ENCODE measurements around the gene ZMYND19. TPM values are rescaled to one million over a fixed set of nuclear protein-coding genes. Genes with fewer than 3 reads are reported as not detected.

ZMYND19 gene
- total and polyA plus RNA-seq, 2 donors (not counting 3 experiments of a cell fraction or from before 2014, with no cell fraction given), result 22.8 to 32.6 TPM

- Histone ChIP-seq H3K4me1 (ENCODE audit: control insufficient read depth, extremely low read depth, insufficient read depth, low read length) (peaks cover 14% of the 10 kb centered on the region), H3K79me2 (ENCODE audit: control insufficient read depth, insufficient read depth, low read length) (peaks cover 36% of the 10 kb centered on the region), H3K4me2 (ENCODE audit: insufficient read depth, low read length) (no peak overlapping the region), H3K36me3 (ENCODE audit: control insufficient read depth in 2 of 2, extremely low read depth in 1 of 2, insufficient read depth in 2 of 2, low read length in 2 of 2) (peaks cover 9 to 28% of the 10 kb centered on the region in 2 experiments), H3K9ac (replicated peaks; ENCODE audit: extremely low read depth, insufficient read depth, low read length) (no peak overlapping the region), H3K4me3 (replicated peaks in 1 of 3; ENCODE audit: insufficient read depth in 1 of 3, low read depth in 1 of 3, low read length in 3 of 3) (no peak overlapping the region), H4K20me1 (replicated peaks; ENCODE audit: control insufficient read depth, extremely low read depth, insufficient read depth, low read length) (no peaks in the 10 kb centered on the region), H3K27me3 (ENCODE audit: control insufficient read depth in 2 of 2, insufficient read depth in 2 of 2, low read length in 2 of 2) (no peaks in the 10 kb centered on the region), H3K9me3 (replicated peaks; ENCODE audit: control insufficient read depth, insufficient read depth, low read length) (no peaks in the 10 kb centered on the region), H3K27ac (ENCODE audit: insufficient read depth, low read depth, low read length) (no peak overlapping the region), H2AFZ (ENCODE audit: low read depth, low read length) (no peak overlapping the region), H3K9me1 (replicated peaks; ENCODE audit: control insufficient read depth, extremely low read depth, insufficient read depth, low read length) (no peaks in the 10 kb centered on the region)
- no TSS peak for BruUV-seq (replicated peaks)
- DNase-seq (ENCODE audit: low read depth, low spot score) (no peak), FAIRE-seq (no peak)
- TF ChIP-seq MAX (IDR thresholded peaks at IDR 0.05; ENCODE audit: insufficient read depth, insufficient read length), result no peak
- no peak for TF ChIP-seq CTCF (IDR thresholded peaks at IDR 0.05; ENCODE audit: extremely low read depth in 1 of 2, insufficient read depth in 1 of 2, low read depth in 1 of 2, low read length in 2 of 2)
- TF ChIP-seq POLR2AphosphoS5 (IDR thresholded peaks at IDR 0.05; ENCODE audit: insufficient read depth, low read depth, low read length), result no peak
- TF ChIP-seq MYC (IDR thresholded peaks at IDR 0.05; ENCODE audit: low read depth, low read length), result no peak
- TF ChIP-seq JUN (IDR thresholded peaks at IDR 0.05; ENCODE audit: borderline replicate concordance, insufficient read depth, insufficient read length, low read depth), result no peak
- TF ChIP-seq POLR2A (IDR thresholded peaks at IDR 0.05; ENCODE audit: low read depth, low read length), result no peak
- TF ChIP-seq FOS (IDR thresholded peaks at IDR 0.05; ENCODE audit: borderline replicate concordance, insufficient read depth, low read length), result no peak
- TF ChIP-seq GATA2 (IDR thresholded peaks at IDR 0.05; ENCODE audit: insufficient read depth, insufficient read length, low read depth, low read length), result no peak
- TF ChIP-seq EZH2 (IDR thresholded peaks at IDR 0.05; ENCODE audit: borderline replicate concordance, low read depth, low read length, severe bottlenecking), result no peak
- intact Hi-C loops (cut with micrococcal nuclease) (no loop called here), dilution Hi-C loops (cut with MboI; ENCODE audit: extremely low pct_ligation_motif_present, low sequenced_read_pairs) (no loop called here)
- ChIA-PET POLR2A (no interaction called here), CTCF (no interaction called here)
These were observed 14.4 kb downstream of the ZMYND19 start for GRCh38 chr9:137575716-137576411.
